NCI-H2227 (cell line): ENCODE measurements around the gene TDG.

Experiments
- DNase-seq: peaks from one replicate; lab custom pipeline; 2025; ENCODE audit not compliant: unreplicated experiment; lab: John Stamatoyannopoulos, UW

TDG gene

DNA sequence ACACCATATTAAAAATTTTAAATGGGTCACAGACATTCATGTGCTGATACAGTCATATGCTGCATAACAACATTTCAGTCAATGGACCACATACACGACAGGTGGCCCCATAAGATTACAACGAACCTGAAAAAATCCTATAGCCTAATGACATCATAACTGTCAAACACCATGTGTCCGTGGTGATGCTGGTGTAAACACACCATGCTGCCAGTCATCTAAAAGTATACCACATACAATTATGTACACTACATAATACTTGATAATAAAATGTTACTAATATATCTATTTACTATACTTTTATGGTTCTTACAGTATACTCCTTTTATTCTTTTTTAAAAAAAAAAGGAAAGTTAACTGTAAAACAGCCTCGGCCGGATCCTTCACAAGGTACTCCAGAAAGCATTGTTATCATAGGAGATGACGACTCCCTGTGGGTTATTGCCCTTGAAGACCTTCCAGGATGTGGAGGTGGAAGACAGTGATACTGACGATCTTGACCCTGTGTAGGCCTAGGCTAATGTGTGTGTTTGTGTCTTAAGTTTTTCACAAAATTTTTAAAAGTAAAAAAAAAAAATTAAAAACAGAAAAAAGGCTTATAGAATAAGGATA lies 5.0 kb upstream of the TDG start:
- DNase-seq = no peak

DNA sequence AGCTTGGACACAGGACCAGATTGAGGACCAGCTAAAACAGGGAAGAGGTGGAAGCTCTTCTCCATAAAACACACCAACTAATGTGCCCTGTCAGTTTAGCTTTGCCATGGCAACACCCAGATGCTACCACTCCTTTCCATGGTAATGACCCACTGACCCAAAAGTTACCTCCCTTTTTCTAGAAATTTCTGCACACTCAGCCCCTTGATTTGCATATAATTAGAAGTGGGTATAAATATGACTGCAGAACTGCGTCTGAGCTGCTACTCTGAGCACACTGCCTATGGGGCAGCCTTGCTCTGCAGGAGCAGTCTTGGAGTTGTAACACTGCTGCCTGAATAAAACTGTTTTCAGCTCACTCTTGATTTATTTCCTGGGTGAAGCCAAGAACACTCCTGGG lies 3.2 kb upstream of the TDG start:
- DNase-seq = no peak

DNA sequence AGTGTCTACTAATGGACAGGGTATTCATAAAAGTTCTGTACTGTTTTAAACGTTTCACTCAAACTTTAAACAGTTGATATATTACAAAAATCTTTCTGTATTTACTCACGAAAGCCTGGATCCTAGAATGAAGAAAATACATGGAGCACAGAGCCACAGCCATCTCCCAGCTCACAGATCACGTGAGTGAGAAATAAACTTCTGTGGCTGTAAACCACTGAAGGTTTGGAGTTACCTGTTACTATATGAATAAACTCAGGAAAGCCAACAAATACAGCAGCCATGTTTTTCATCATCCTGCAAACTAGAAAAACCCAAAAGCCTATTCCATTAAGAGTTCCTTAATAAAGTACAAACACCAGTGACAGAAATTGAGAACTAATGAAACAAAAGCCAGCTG lies 867 bp upstream of the TDG start:
- DNase-seq = no peak

DNA sequence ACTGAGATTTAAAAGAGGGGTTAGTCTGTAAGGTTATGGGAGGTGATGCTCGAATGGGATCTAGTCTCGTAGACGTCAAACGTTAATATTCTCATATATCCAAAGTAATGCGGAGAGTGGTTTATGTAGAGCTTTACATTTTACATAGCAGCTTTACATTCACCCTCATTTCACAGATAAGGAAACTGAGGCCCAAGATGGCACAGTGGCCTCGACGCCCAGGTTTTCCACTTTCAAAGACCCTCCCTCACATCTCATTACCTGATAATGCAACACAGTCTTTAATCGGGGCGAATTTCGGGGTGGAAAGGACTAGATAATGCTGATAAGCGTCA lies 450 bp upstream of the TDG start:
- no peak for DNase-seq

DNA sequence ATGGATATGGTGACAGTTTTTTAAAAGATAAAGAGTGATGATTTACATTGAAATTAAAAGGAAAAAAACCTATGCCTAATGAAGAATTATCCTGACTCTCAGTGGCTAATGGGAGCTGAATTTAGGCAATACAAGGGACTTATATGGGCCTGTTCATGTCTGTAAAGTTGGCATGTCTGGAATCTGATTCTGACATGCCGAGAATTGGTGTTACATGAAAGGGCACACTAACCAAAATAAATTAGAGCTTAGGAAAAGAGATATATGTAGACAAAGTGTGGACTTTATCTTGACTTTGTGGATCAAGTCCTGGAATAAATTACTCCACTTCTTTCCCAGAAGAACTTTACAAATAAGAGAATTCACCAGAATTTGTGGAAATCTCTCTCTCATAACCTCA lies 1.1 kb downstream of the TDG start:
- no peak for DNase-seq

DNA sequence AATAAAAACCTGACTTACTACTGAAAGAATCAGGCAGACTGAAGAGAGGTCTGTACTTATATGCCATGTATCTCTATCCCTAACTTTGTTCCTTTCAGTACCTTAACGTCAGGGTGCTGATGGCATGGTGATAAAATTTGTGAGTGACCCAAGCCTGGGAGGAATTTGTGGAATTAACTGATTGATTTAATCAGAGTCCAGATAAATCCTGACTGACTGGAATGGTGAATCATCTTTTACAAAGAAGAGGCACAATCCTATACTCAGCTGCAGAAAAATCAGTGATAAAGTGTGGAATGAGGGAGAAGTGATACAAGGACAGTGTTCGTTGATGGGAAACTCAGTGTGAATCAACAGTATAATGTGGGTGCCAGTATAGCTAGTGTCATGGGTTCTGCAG lies 3.7 kb downstream of the TDG start:
- no peak for DNase-seq

DNA sequence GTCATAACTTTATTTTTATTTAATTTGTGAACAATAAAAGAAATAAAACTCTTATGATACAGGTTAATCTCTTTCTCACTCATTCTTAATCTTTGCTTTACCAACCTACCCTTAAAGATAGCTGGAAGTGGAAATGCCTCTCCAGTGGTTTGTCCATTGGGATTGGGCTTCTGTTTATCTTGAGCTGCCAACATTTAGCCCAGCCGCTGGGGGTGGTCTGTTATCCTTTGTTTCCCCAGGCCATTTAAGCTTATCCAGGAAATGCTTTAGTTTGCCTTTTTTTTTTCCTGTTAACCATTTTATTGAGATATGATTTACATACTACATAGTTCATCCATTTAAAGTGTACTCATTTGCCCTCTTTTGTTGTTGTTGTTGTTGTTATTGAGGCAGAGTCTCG lies 8.2 kb downstream of the TDG start:
- DNase-seq = no peak

DNA sequence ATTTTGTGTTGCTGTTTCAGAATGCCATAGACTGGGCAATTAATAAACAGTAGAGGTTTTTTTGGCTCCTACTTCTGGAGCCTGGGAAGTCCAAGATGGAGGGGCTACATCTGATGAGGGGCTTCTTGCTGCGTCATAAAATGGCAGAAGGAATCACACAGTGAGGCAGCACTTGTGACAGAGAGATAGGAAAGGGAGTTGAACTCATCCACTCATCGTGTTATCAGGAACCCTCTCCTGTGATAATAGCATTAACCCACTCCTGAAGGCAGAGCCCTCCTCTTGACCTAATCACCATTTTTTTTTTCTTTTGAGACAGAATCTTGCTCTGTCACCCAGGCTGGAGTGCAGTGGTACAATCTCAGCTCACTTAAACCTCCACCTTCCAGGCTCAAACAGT lies 9.7 kb downstream of the TDG start:
- no peak for DNase-seq

DNA sequence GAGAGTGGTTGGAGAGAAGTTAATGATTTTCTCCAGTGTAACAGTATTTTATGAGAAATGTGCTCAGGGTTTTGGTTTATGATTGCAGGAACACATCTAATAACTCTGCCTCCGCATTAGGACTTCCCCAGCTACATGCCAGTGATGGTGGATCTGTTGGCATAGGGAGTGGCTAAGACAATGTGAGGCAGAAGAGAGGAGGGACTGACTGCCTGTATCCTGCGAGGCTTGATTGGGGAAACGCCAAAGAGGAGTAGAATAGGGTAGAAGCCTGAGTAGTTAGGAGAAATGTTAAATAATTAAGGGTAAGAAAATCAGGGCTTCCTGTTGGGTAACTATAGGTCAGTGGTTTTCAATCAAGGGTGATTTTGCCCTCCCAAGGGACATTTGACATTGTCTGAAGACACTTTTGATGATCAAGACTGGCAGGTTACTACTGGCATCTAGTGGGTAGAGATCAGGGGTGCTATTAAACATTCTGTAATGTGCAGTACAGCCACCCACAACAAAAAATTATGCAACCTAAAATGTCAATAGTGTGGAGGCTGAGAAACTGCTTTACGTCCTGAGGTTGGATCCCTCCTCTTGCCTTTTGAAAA lies 12.8 kb downstream of the TDG start:
- DNase-seq = no peak

DNA sequence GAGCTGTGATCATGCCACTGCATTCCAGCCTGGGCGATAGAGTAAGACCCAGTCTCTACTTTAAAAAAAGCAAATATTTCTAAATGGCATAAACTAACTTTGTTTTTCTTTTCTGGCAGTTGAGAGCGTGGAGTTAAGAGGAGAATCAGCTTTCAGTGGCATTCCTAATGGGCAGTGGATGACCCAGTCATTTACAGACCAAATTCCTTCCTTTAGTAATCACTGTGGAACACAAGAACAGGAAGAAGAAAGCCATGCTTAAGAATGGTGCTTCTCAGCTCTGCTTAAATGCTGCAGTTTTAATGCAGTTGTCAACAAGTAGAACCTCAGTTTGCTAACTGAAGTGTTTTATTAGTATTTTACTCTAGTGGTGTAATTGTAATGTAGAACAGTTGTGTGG lies 21.2 kb downstream of the TDG start:
- DNase-seq = no peak

DNA sequence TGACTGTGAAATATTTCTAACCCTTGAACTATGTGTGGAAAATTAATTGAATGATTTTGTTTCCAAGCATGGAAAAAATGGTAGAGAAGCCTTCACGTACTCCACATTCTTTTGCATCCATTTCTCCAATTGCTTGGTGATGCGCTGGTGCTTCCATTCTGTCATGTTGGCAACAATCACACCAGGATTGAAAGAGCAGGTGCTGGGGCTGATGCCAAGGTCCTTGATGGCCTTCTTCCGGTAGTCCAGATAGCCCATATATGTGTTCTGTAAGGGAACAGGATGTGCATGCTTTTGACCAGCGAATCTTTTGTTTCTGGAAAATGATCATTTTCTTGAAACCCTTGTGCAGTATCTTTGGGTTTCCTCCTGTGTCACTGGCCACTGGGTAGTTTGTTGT lies 28.6 kb downstream of the TDG start:
- no peak for DNase-seq

DNA sequence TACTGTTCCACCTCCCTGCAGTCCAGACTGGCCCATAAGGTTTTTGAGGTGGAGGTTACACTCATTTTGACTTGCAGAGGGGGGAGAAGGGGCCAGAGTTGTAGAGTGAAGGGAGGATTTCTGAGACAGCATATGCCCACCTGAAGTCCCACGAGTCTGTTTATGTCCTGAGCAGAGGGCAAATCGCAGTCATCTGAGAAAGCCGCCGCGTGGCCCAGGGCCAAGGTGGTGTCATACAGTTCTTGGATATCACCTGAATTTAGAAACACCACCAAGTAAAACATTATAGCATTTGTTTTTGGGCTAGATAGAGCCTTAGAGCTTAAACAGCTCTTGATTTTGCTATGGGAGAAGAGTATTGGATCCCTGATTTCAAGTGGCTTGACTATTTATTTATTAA lies 30.9 kb downstream of the TDG start:
- no peak for DNase-seq

DNA sequence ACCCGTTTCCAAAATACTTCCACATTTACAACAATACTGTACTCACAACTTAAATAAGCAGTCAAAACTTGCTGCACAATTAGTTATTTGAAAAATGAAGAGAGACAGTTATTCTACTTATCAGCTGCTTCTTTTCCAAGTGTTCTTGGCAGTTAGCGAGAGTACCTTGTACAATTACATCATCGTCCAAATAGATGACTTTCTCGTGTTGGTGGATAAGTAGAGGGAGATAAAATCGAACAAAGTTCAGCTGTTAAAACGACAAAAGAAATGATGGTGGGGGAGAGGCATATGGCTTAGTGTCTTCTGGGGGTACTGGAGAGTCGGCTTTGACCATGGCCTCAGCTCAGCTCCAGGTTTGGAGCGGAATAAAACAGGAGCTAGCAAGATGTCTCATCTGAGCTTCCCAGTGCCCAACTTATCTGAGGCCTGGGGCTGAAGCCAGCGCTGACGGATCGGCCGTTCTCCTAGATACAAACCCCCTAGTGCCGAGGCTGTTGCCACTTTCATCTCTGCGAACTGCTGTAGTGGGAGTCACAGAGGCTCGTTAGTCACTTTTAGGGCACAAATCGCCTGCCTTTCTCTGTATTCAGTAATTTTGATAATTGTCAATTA lies 31.7 kb downstream of the TDG start:
- no peak for DNase-seq

DNA sequence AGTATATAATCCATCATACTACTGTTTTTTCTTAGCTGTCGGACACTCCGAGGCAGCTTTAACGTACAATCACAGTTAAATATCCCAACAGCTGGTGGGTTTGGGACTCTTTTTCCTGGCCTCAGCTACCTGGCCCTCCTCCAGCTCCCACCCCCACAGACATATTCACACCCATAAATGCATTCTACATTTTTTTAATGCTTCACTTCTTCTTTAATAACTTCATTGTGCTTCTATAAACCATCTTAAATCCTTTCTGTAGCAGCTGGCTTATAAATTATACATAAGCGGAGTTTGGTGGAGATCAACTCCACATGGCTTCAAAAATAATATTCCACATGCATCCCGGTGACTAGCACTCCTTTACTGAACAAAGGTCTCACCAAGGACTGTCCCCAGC lies 33.3 kb downstream of the TDG start:
- DNase-seq = no peak

DNA sequence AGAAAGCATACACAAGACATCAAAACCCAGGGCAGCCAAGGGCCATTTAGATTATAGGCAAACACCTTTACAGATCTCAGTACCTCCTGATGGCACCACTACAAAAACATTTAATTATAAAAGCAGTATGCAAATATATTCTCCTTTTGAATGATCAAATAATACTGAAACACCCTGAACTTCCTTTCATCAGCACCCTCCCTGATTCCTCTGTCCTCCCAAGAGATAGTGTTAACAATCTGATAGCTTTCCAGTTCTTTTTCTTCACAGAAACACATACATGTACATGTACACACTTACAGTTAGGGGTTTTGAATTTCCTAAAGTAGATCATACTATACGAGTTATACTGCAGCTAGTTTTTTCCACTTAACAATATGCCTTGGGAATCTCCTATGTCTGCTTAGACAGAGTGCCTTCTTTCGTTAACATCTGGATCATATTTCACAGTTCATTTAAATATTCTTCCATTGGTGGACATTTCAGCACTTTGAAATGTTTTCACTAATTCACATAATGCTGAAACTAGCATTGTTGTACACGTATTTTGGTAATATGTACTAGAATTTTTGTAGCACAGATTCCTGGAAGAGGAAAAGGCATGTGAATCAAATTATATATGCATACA lies 35.2 kb downstream of the TDG start:
- no peak for DNase-seq

DNA sequence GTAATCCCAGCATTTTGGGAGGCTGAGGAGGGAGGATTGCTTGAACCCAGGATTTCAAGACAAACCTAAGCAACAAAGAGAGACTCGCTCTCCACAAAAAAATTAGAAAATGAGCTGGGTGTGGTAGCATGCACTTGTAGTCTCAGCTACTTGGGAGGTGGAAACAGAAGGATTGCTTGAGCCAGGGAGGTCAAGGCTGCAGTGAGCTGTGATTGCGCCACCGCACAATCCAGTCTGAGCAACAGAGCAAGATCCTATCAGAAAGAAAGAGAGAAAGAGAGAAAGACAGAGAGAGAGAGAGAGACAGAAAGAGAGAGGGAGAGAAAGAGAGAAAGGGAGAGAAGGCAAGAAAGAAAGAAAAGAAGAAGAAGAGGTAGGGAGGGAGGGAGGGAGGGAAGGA lies 37.0 kb downstream of the TDG start:
- DNase-seq = no peak

DNA sequence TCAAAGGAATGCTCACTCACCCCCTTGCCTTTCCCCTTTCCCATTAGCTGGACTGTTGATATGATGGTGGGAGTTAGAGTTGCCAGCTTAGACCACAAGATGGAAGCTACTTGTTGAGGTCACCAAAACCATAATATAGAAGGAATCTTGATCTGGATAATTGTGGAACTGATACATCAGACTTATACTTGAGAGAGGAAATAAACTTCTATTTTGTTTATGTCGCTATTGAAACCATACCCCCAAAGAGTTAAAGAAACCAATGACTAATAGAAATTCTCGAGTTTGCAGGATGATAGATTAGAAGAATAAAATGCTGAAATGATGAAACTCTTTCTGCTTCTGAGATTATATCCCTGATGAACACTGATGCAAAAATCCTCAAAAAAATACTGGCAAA lies 37.9 kb downstream of the TDG start:
- no peak for DNase-seq

DNA sequence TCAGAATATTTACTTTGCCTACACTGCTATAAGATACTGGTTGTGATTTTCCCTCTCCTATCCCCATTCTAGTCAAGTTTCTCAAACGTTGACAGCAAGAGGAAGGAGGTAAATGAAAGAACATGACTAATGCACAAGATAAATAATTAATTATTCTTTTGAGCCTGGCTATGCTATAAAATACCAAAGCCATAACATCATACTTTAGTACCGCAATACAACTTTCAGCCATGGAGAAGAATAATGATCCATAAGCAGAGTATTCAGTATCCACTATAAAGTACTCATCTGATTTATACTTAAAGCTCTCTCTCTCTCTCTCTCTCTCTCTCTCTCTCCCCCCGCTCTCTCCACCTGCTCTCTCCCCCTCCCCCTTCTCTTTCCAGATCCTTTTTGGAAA lies 41.3 kb downstream of the TDG start:
- no peak for DNase-seq

DNA sequence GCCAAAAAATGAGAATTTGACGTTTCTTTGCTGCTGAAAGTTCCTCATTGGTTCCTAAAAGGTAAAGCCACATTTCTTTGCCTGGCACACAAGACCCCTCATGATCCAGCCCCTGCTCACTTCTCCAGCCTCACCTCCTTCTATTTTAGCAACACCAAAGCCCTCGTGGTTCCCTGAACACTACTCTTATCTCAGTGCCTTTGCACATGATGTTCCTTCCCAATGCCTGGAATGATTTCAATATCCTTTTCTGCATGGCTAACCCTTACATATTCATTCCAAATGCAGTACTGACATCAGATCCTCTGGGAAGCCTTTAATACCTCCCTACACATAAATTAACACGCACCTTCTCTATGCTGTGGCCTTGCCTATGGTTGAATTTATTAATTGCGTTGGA lies 44.4 kb downstream of the TDG start:
- DNase-seq = no peak

DNA sequence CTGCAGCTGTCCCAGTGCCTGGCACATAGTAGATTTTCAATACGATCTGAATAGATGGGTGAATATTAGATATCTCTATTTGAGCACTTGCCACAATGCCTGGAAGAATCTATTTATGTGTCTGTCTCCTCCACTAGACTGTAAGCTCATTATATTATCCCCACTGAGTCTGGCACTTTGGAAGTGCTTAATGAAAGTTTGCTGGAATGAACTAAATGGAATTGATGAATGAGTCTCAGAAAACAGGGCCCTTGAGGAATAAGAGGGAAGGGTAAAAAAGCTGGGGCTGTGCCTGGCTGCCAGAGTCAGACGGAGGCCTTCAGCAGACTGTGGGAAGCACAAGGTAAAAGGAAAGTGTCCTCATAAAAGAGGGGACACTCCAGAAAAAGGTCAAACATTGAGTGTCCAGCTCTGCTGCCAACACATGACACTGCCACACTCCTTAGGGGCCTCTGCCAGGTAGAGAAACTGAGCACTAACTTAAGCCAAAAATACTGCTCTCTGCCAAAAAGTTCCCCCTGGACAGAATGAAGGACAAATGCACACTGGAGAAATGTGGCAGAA lies 45.0 kb downstream of the TDG start:
- DNase-seq = no peak

DNA sequence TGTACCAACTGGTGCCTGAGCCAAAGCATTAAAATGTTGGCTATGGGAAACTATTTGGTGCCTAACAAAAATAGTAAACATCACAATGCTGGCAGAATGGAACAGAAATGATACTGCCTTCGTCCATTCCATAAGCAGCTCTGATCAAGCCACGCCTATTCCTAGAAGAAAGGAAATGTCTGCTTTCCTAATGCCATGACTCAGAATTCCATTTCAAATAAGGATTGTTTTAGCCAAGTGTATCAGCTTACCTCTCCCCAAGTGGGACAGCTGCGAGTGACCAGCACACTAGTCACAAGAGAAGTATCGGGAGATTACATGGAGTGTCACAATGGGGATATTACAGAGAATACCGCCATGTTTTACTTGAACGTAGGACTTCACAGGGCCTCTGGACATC lies 45.6 kb downstream of the TDG start:
- no peak for DNase-seq

DNA sequence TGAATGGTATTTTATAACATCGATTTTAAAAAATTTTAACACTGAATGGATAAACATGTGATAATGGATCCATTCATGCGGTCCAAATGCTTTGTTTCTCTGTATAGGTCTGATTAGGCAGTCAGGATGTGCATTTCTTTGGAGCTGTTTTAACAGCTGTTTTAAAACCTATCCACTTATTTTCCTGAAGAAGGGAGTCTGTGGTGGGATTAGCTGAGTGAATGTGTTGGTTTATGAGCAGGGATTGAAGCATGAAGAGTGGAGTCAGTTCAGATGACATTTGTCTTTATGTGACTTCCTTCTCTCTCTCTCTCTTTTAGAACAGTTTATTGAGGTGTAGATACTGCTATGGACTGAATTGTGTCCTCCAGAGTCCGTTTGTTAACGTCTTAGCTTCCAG lies 46.7 kb downstream of the TDG start:
- DNase-seq = no peak
